Measurements from ENCODE around the gene FHIT. TPM values are rescaled to one million over a fixed set of nuclear protein-coding genes. Genes with fewer than 3 reads are reported as not detected.

Gene FHIT
- total RNA-seq, 2 experiments from 2014 or later: 86.0 to 90.6 TPM

DNA sequence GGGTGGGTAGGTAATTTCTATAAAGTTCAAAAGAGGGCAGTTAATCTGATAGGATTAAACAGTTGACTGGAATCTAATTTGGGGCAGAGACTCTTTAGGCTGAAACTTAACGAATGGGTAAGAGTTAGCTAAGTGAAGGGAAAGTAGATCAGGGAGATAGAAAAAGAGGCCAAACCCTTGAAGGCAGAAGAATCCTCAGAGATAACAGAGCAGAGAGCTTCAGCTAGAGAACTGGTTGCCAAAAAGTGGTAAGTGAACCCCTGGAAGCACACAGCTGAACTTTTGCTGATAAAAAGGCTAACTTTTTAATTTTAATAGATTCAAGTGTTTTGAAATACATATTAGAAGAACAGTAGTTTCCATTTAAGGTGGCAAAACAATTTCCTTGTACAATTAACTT, 99.2 kb downstream of the FHIT start:
- no peaks in the 10 kb centered on the region for H3K36me3 Mint-ChIP-seq (ENCODE audit: low read depth)
- DNase-seq (no peak), ATAC-seq (ENCODE audit: poor library complexity) (no peak)
- H3K27ac Mint-ChIP-seq: no peak overlapping the region
- Histone ChIP-seq H3K27me3 (ENCODE audit: control insufficient read depth in 1 of 2, insufficient read depth in 2 of 2, low read length in 2 of 2) (no peaks in the 10 kb centered on the region), H3K4me3 (ENCODE audit: low read length) (no peak overlapping the region), H3K27ac (ENCODE audit: low read depth in 1 of 2, low read length in 2 of 2) (no peak overlapping the region), H3K36me3 (ENCODE audit: insufficient read depth, low read length) (no peaks in the 10 kb centered on the region), H3K4me1 (ENCODE audit: insufficient read depth, low read length) (no peaks in the 10 kb centered on the region), H3K9me3 (ENCODE audit: control insufficient read depth in 1 of 2, insufficient read depth in 1 of 2, low read length in 2 of 2) (no peaks in the 10 kb centered on the region)
- H3K9me3 Mint-ChIP-seq: no peaks in the 10 kb centered on the region
- H3K27me3 Mint-ChIP-seq: no peaks in the 10 kb centered on the region
- CTCF ChIA-PET: no interaction called here
- no peak overlapping the region for H3K4me3 Mint-ChIP-seq
- POLR2A ChIA-PET: no interaction called here
- TF ChIP-seq, protein P1, sequence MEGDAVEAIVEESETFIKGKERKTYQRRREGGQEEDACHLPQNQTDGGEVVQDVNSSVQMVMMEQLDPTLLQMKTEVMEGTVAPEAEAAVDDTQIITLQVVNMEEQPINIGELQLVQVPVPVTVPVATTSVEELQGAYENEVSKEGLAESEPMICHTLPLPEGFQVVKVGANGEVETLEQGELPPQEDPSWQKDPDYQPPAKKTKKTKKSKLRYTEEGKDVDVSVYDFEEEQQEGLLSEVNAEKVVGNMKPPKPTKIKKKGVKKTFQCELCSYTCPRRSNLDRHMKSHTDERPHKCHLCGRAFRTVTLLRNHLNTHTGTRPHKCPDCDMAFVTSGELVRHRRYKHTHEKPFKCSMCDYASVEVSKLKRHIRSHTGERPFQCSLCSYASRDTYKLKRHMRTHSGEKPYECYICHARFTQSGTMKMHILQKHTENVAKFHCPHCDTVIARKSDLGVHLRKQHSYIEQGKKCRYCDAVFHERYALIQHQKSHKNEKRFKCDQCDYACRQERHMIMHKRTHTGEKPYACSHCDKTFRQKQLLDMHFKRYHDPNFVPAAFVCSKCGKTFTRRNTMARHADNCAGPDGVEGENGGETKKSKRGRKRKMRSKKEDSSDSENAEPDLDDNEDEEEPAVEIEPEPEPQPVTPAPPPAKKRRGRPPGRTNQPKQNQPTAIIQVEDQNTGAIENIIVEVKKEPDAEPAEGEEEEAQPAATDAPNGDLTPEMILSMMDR (IDR thresholded peaks at IDR 0.05): no peak
- intact Hi-C loops (cut with DNase I, micrococcal nuclease): no loop called here
- no peaks in the 10 kb centered on the region for H3K4me1 Mint-ChIP-seq (ENCODE audit: low read depth)

DNA sequence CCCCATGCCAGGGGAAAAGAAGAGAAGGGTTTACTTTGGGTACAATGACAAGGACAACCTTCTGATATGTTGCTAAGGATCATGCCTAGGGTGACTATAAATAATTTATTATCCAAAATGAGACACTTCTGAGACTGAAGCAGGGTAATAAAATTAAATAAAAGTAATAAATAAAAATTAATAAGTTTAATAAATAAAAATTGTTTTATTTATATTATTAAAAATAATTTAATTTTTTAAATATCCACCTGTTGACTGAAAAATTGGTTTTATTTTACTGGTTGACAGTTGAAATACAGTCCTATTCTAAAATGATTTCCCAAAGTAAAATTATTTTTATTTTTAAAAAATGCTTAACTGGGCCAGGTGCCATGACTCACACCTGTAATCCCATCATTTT, 102.0 kb downstream of the FHIT start:
- Mint-ChIP-seq H3K27ac (no peak overlapping the region), H3K4me1 (ENCODE audit: low read depth) (no peaks in the 10 kb centered on the region), H3K4me3 (no peak overlapping the region), H3K27me3 (no peaks in the 10 kb centered on the region), H3K36me3 (ENCODE audit: low read depth) (no peaks in the 10 kb centered on the region), H3K9me3 (peaks cover 3% of the 10 kb centered on the region)
- DNase-seq (no peak), ATAC-seq (ENCODE audit: poor library complexity) (no peak)
- Histone ChIP-seq H3K27ac (ENCODE audit: low read depth in 1 of 2, low read length in 2 of 2) (no peak overlapping the region), H3K27me3 (ENCODE audit: control insufficient read depth in 1 of 2, insufficient read depth in 2 of 2, low read length in 2 of 2) (no peaks in the 10 kb centered on the region), H3K9me3 (ENCODE audit: control insufficient read depth in 1 of 2, insufficient read depth in 1 of 2, low read length in 2 of 2) (no peaks in the 10 kb centered on the region), H3K4me3 (ENCODE audit: low read length) (no peak overlapping the region), H3K4me1 (ENCODE audit: insufficient read depth, low read length) (no peaks in the 10 kb centered on the region), H3K36me3 (ENCODE audit: insufficient read depth, low read length) (no peaks in the 10 kb centered on the region)
- TF ChIP-seq, protein P1 (IDR thresholded peaks at IDR 0.05): no peak
- intact Hi-C loops (cut with DNase I, micrococcal nuclease): no loop called here
- POLR2A ChIA-PET: no interaction called here
- CTCF ChIA-PET: no interaction called here

DNA sequence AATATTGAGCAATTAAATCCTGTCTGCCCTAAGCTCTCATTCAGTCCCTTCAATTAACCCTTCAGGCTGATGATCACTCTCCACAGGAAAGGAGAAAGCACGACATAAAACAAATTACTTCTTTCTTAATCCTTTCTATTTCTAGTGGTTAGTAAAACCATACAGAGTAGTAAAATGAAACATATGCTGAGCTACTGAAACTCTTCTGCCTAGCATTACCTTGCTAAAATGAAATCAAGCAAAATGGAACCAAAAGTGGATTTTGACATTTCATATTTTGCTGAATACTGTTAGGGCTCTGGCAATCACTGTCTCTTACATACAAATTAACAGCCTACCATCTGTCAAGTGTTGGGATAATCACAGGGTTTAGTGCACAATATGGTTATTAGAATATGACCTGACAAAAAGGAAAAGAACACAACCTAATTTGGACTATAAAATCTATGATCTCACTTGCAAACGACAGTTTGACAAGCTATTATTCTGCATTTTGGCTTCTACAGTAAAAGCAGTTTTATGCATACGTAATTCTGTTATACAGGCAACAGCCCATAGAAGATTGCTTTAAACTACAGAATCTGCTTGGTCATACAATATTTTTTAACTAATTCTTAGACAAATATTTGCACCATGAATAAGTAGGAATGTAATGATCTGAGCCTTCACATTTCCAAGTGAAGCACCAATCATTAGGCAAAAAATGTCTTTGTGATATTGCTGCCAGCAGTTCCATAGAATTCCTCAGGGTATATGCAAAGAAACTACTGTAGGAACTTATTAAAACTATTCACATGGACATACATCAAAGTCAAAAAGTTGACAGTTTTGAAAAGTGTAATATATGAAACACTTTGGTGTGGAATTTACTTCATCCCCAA, 105.0 kb downstream of the FHIT start:
- H3K4me1 ChIP-seq (ENCODE audit: insufficient read depth, low read length): no peaks in the 10 kb centered on the region
- ATAC-seq (ENCODE audit: poor library complexity): no peak

More for the DNA sequence above, 105.0 kb downstream of the FHIT start:
- Mint-ChIP-seq H3K27ac (no peak overlapping the region), H3K4me3 (no peak overlapping the region), H3K9me3 (peaks cover 3% of the 10 kb centered on the region), H3K27me3 (no peaks in the 10 kb centered on the region), H3K36me3 (ENCODE audit: low read depth) (no peaks in the 10 kb centered on the region), H3K4me1 (ENCODE audit: low read depth) (no peaks in the 10 kb centered on the region)
- DNase-seq: no peak
- ChIA-PET POLR2A (no interaction called here), CTCF (no interaction called here)
- H3K27ac ChIP-seq (ENCODE audit: low read depth in 1 of 2, low read length in 2 of 2): no peak overlapping the region
- TF ChIP-seq, protein P1 (IDR thresholded peaks at IDR 0.05): no peak
- H3K27me3 ChIP-seq (ENCODE audit: control insufficient read depth in 1 of 2, insufficient read depth in 2 of 2, low read length in 2 of 2): no peaks in the 10 kb centered on the region
- no peaks in the 10 kb centered on the region for H3K36me3 ChIP-seq (ENCODE audit: insufficient read depth, low read length)
- no peaks in the 10 kb centered on the region for H3K9me3 ChIP-seq (ENCODE audit: control insufficient read depth in 1 of 2, insufficient read depth in 1 of 2, low read length in 2 of 2)
- intact Hi-C loops (cut with DNase I, micrococcal nuclease): no loop called here
- no peak overlapping the region for H3K4me3 ChIP-seq (ENCODE audit: low read length)

All from CD4-positive, alpha-beta T cell (primary cell).